Astrocyte (in vitro differentiated cells and primary cell): ENCODE results near the gene IL21R. TPM values are rescaled to one million over a fixed set of nuclear protein-coding genes. Genes with fewer than 3 reads are reported as not detected.

Experiments
- DNase-seq: peaks from one replicate; pipeline ENCODE4 v3.0.0-alpha.2; 2010; ENCODE audit warnings: low read depth
- FAIRE-seq: peaks from 2 replicates; lab custom pipeline; 2011; peaks lifted over from hg19 to GRCh38; lab: Jason Lieb, UNC
- H2AFZ ChIP-seq: 2 replicates; pipeline ENCODE4 v1.6.0; 2012; ENCODE audit warnings: low read depth, low read length, inconsistent platforms
- H3K27ac ChIP-seq: 2 replicates; pipeline ENCODE4 v1.5.1; 2011; ENCODE audit warnings: low read depth, low read length, inconsistent platforms
- H3K27me3 ChIP-seq: 2 replicates; pipeline ENCODE4 v1.6.0; 2011; ENCODE audit warnings: low read length, inconsistent platforms; ENCODE audit not compliant: insufficient read depth
- H3K36me3 ChIP-seq: 2 replicates; pipeline ENCODE4 v1.5.1; 2011; ENCODE audit warnings: low read length, inconsistent platforms; ENCODE audit not compliant: insufficient read depth
- H3K4me1 ChIP-seq: 2 replicates; pipeline ENCODE4 v1.5.1; 2011; ENCODE audit warnings: low read length, inconsistent platforms; ENCODE audit not compliant: insufficient read depth
- H3K4me2 ChIP-seq: 2 replicates; pipeline ENCODE4 v1.6.0; 2012; ENCODE audit warnings: low read length, inconsistent platforms
- H3K4me3 ChIP-seq: 2 replicates; pipeline ENCODE4 v1.5.1; 2011; ENCODE audit warnings: low read depth, mild to moderate bottlenecking, low read length, inconsistent platforms; ENCODE audit not compliant: insufficient read depth
- H3K79me2 ChIP-seq: 2 replicates; pipeline ENCODE4 v1.6.0; 2012; ENCODE audit warnings: mild to moderate bottlenecking, low read length, inconsistent platforms; ENCODE audit not compliant: insufficient read depth
- H3K9ac ChIP-seq: 2 replicates; pipeline ENCODE4 v1.6.0; 2012; ENCODE audit warnings: mild to moderate bottlenecking, low read length, inconsistent platforms
- H3K9me3 ChIP-seq: 2 replicates; pipeline ENCODE4 v1.5.1; 2012; ENCODE audit warnings: low read depth, mild to moderate bottlenecking, low read length, inconsistent platforms; ENCODE audit not compliant: insufficient read depth
- H4K20me1 ChIP-seq: 2 replicates; pipeline ENCODE4 v1.6.0; 2012; ENCODE audit warnings: low read length, inconsistent platforms; ENCODE audit not compliant: insufficient read depth
- H3K27ac Mint-ChIP-seq: one replicate; pipeline ENCODE4 v1.8.0; 2021; ENCODE audit warnings: mild to moderate bottlenecking, mixed read lengths; ENCODE audit not compliant: unreplicated experiment
- H3K27me3 Mint-ChIP-seq: one replicate; pipeline ENCODE4 v1.8.0; 2021; ENCODE audit warnings: low read depth, mixed read lengths; ENCODE audit not compliant: unreplicated experiment
- H3K36me3 Mint-ChIP-seq: one replicate; pipeline ENCODE4 v1.8.0; 2021; ENCODE audit warnings: low read depth, mixed read lengths; ENCODE audit not compliant: unreplicated experiment
- H3K4me1 Mint-ChIP-seq: one replicate; pipeline ENCODE4 v1.8.0; 2021; ENCODE audit warnings: low read depth, mixed read lengths; ENCODE audit not compliant: unreplicated experiment
- H3K4me3 Mint-ChIP-seq: one replicate; pipeline ENCODE4 v1.8.0; 2021; ENCODE audit warnings: mild to moderate bottlenecking, moderate library complexity, mixed read lengths; ENCODE audit not compliant: unreplicated experiment
- H3K9me3 Mint-ChIP-seq: one replicate; pipeline ENCODE4 v1.8.0; 2021; ENCODE audit warnings: mild to moderate bottlenecking, mixed read lengths; ENCODE audit not compliant: unreplicated experiment
- EZH2 ChIP-seq: IDR thresholded peaks from 2 replicates; pipeline ENCODE4 v1.6.1; 2012; ENCODE audit warnings: mild to moderate bottlenecking, low read length, inconsistent platforms; ENCODE audit not compliant: insufficient read depth
- total RNA-seq: library from RNA; stranded (reverse); gene quantifications from 2 replicates; pipeline ENCODE4 v1.2.1, GENCODE V29; 2021
- TF ChIP-seq, protein P1 (sequence below): IDR thresholded peaks from 2 replicates; pipeline ENCODE4 v1.5.1; 2011; ENCODE audit warnings: low read depth, mild to moderate bottlenecking, inconsistent platforms, low read length, moderate library complexity; ENCODE audit not compliant: insufficient read depth

Gene IL21R
- total RNA-seq, 1 donor from 2014 or later = 1.8 TPM

DNA sequence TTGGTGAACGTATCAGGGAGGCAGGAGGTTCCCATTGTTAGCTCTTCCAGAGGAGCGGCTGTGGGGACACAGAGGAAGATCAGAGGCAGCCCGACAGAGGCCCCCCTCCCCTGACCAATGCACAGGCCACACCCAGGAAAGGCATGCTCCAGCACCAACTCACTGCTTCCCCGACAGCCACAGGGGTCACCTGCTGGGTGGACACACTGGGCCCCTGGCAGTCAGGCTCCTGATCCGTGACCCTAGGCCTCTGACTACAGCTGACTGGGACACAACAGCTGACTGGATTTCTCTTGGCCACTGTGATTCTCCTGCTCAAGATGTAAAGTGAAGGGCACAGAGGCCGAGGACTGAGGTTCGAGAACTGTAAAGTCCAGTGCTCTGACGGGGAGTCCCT lies 63.5 kb downstream of the IL21R start:
- H4K20me1 ChIP-seq = peaks cover 6% of the 10 kb centered on the region
- DNase-seq (no peak), FAIRE-seq (no peak)
- H3K9me3 ChIP-seq = peaks cover 3% of the 10 kb centered on the region
- H3K4me1 ChIP-seq = peaks cover 14% of the 10 kb centered on the region
- Mint-ChIP-seq H3K27ac (no peak overlapping the region), H3K9me3 (peaks cover 12% of the 10 kb centered on the region), H3K4me3 (no peak overlapping the region), H3K27me3 (no peaks in the 10 kb centered on the region), H3K4me1 (peaks cover 3% of the 10 kb centered on the region), H3K36me3 (peaks cover 57% of the 10 kb centered on the region)
- H3K79me2 ChIP-seq = no peaks in the 10 kb centered on the region
- no peak overlapping the region for H3K27ac ChIP-seq
- H3K4me3 ChIP-seq = no peak overlapping the region
- H3K9ac ChIP-seq = no peak overlapping the region
- H3K36me3 ChIP-seq = peaks cover 40% of the 10 kb centered on the region
- no peaks in the 10 kb centered on the region for H3K27me3 ChIP-seq
- no peak overlapping the region for H3K4me2 ChIP-seq
- TF ChIP-seq, protein P1, sequence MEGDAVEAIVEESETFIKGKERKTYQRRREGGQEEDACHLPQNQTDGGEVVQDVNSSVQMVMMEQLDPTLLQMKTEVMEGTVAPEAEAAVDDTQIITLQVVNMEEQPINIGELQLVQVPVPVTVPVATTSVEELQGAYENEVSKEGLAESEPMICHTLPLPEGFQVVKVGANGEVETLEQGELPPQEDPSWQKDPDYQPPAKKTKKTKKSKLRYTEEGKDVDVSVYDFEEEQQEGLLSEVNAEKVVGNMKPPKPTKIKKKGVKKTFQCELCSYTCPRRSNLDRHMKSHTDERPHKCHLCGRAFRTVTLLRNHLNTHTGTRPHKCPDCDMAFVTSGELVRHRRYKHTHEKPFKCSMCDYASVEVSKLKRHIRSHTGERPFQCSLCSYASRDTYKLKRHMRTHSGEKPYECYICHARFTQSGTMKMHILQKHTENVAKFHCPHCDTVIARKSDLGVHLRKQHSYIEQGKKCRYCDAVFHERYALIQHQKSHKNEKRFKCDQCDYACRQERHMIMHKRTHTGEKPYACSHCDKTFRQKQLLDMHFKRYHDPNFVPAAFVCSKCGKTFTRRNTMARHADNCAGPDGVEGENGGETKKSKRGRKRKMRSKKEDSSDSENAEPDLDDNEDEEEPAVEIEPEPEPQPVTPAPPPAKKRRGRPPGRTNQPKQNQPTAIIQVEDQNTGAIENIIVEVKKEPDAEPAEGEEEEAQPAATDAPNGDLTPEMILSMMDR = no peak
- no peak for TF ChIP-seq EZH2
- no peak overlapping the region for H2AFZ ChIP-seq

DNA sequence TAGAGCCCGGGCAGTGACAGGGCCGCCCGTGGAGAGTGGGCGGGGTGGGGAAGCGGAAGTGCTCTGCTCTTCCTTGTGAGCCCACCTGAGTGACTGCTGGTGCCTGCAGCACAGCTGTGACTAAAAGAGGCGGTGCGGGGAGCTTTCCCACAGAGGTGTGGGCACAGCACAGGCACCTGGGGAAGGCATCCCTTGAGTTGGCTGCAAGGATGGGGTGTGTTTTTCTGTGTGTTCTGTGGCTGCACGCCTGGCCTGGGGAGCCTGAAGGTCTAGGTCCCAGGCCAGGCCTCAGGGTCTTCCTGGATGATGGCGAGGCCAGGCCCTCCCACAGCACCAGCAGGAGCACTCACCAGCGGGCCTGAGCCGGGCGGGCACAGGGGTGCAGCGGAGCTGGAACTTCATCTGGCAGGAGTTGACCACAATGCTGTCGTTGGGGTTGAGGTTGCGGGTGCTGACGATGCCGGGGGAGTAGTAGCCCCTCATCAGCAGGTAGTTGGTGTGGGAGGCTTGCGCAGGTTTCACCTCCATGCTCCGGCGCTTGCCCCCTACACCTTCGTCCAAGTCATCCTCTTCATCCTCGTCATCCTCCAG lies 67.1 kb downstream of the IL21R start:
- peaks cover 27% of the 10 kb centered on the region for H3K4me1 ChIP-seq
- no peak overlapping the region for H3K4me2 ChIP-seq
- DNase-seq = no peak
- no peaks in the 10 kb centered on the region for H3K79me2 ChIP-seq
- H3K36me3 Mint-ChIP-seq = peaks cover 71% of the 10 kb centered on the region
- peaks cover 18% of the 10 kb centered on the region for H3K4me1 Mint-ChIP-seq
- H3K9me3 Mint-ChIP-seq = peaks cover 12% of the 10 kb centered on the region
- no peaks in the 10 kb centered on the region for H4K20me1 ChIP-seq
- H3K27ac ChIP-seq = no peak overlapping the region
- H3K9me3 ChIP-seq = peaks cover 3% of the 10 kb centered on the region
- H2AFZ ChIP-seq = no peak overlapping the region
- no peak overlapping the region for H3K4me3 Mint-ChIP-seq
- no peak overlapping the region for H3K9ac ChIP-seq
- H3K36me3 ChIP-seq = peaks cover 47% of the 10 kb centered on the region
- TF ChIP-seq EZH2 = no peak
- TF ChIP-seq, protein P1 = no peak
- H3K4me3 ChIP-seq = no peak overlapping the region
- no peak for FAIRE-seq
- no peaks in the 10 kb centered on the region for H3K27me3 ChIP-seq
- no peak overlapping the region for H3K27ac Mint-ChIP-seq
- H3K27me3 Mint-ChIP-seq = no peaks in the 10 kb centered on the region
